ENCODE data around the gene INSC. TPM values are rescaled to one million over a fixed set of nuclear protein-coding genes. Genes with fewer than 3 reads are reported as not detected.

INSC gene
- total RNA-seq, 1 experiment from 2014 or later: 6.3 TPM

GRCh38 chr11:15108592-15109130 lies 6.1 kb upstream of the INSC start:
- no peak for DNase-seq (ENCODE audit: low read depth)

- DNase-seq (ENCODE audit: low read depth): no peak
Observed at GRCh38 chr11:15109602-15110001, 5.1 kb upstream of the INSC start.

- no peak for DNase-seq (ENCODE audit: low read depth)
Observed at GRCh38 chr11:15111215-15111614, 3.5 kb upstream of the INSC start.

GRCh38 chr11:15112131-15112541 lies 2.6 kb upstream of the INSC start:
- DNase-seq (ENCODE audit: low read depth): no peak

GRCh38 chr11:15113381-15113780 lies 1.3 kb upstream of the INSC start:
- no peak for DNase-seq (ENCODE audit: low read depth)

GRCh38 chr11:15115686-15116085 lies 963 bp downstream of the INSC start:
- DNase-seq (ENCODE audit: low read depth): no peak

- no peak for DNase-seq (ENCODE audit: low read depth)
Observed at GRCh38 chr11:15117751-15118150, 3.0 kb downstream of the INSC start.

- DNase-seq (ENCODE audit: low read depth): no peak
Observed at GRCh38 chr11:15118431-15118830, 3.7 kb downstream of the INSC start.

- DNase-seq (ENCODE audit: low read depth): peak; percentile 57
Observed at GRCh38 chr11:15119352-15119751, 4.6 kb downstream of the INSC start.

- DNase-seq (ENCODE audit: low read depth): peak; percentile 49
Observed at GRCh38 chr11:15119826-15120225, 5.1 kb downstream of the INSC start.

GRCh38 chr11:15123849-15124248 lies 9.1 kb downstream of the INSC start:
- DNase-seq (ENCODE audit: low read depth): peak; percentile 91

- no peak for DNase-seq (ENCODE audit: low read depth)
Observed at GRCh38 chr11:15124528-15124927, 9.8 kb downstream of the INSC start.

GRCh38 chr11:15127341-15127740 lies 12.6 kb downstream of the INSC start:
- DNase-seq (ENCODE audit: low read depth): peak; percentile 78

GRCh38 chr11:15128621-15129020 lies 13.9 kb downstream of the INSC start:
- no peak for DNase-seq (ENCODE audit: low read depth)

- no peak for DNase-seq (ENCODE audit: low read depth)
Observed at GRCh38 chr11:15136166-15136565, 21.4 kb downstream of the INSC start.

GRCh38 chr11:15139096-15139770 lies 24.5 kb downstream of the INSC start:
- DNase-seq (ENCODE audit: low read depth): no peak

GRCh38 chr11:15139958-15140659 lies 25.4 kb downstream of the INSC start:
- DNase-seq (ENCODE audit: low read depth): no peak

- no peak for DNase-seq (ENCODE audit: low read depth)
Observed at GRCh38 chr11:15141381-15141780, 26.7 kb downstream of the INSC start.

- DNase-seq (ENCODE audit: low read depth): no peak
Observed at GRCh38 chr11:15142838-15143237, 28.1 kb downstream of the INSC start.

- DNase-seq (ENCODE audit: low read depth): no peak
Observed at GRCh38 chr11:15143855-15144254, 29.1 kb downstream of the INSC start.

GRCh38 chr11:15144347-15144746 lies 29.6 kb downstream of the INSC start:
- no peak for DNase-seq (ENCODE audit: low read depth)

GRCh38 chr11:15145151-15145550 lies 30.4 kb downstream of the INSC start:
- no peak for DNase-seq (ENCODE audit: low read depth)

- DNase-seq (ENCODE audit: low read depth): no peak
Observed at GRCh38 chr11:15145615-15146014, 30.9 kb downstream of the INSC start.

Data from LHCN-M2 (cell line).